ENCODE results near the gene FGD4.

FGD4 gene

DNA sequence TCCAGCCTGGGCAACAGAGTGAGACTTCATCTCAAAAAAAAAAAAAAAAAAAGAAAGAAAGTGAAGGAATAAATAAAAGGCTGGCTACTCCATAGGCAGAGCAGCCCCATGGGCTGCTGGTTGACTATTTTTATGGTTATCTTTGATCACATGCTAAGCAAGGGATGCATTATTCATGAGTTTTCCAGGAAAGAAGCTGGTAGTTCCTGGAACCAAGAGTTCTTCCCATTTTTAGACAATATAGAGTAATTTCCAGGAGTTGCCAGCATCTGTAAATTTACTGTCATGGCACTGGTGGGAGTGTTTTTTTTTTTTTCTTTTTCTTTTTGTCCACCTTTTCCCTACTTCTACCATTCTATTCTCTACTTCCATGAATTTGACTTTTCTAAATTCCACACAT is 24.2 kb downstream of the FGD4 start:
- TF ChIP-seq, protein P1, sequence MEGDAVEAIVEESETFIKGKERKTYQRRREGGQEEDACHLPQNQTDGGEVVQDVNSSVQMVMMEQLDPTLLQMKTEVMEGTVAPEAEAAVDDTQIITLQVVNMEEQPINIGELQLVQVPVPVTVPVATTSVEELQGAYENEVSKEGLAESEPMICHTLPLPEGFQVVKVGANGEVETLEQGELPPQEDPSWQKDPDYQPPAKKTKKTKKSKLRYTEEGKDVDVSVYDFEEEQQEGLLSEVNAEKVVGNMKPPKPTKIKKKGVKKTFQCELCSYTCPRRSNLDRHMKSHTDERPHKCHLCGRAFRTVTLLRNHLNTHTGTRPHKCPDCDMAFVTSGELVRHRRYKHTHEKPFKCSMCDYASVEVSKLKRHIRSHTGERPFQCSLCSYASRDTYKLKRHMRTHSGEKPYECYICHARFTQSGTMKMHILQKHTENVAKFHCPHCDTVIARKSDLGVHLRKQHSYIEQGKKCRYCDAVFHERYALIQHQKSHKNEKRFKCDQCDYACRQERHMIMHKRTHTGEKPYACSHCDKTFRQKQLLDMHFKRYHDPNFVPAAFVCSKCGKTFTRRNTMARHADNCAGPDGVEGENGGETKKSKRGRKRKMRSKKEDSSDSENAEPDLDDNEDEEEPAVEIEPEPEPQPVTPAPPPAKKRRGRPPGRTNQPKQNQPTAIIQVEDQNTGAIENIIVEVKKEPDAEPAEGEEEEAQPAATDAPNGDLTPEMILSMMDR (IDR thresholded peaks at IDR 0.05; ENCODE audit: low read depth, low read length): no peak
- Histone ChIP-seq H3K36me3 (no peaks in the 10 kb centered on the region), H3K27ac (no peak overlapping the region), H3K4me3 (ENCODE audit: low read depth, low read length) (no peak overlapping the region), H3K27me3 (ENCODE audit: insufficient read depth, low read depth, severe bottlenecking) (no peaks in the 10 kb centered on the region), H3K9me3 (ENCODE audit: severe bottlenecking) (peaks cover 2% of the 10 kb centered on the region)
- no peak for DNase-seq

DNA sequence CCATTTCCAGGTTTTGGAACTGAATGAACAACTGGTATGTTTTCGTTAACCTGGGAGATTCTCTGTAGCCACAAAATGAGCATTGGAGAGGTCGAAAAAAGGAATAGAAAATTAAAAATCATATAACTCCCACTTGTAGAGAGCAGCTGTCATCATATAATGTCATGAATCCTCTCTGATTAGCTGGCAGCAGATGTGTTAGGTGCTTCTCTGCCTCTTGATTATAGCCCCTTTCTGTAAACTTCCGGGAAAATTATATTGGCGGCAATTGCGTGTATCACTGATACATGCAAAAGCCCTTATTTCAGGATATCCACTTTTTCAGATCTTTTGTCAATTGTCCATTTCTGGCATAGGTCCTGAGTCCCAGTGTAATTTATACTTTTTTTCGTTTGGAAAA is 31.7 kb downstream of the FGD4 start:
- no peak overlapping the region for H3K27ac ChIP-seq
- H3K27me3 ChIP-seq (ENCODE audit: insufficient read depth, low read depth, severe bottlenecking): no peaks in the 10 kb centered on the region
- H3K4me3 ChIP-seq (ENCODE audit: low read depth, low read length): no peak overlapping the region
- H3K9me3 ChIP-seq (ENCODE audit: severe bottlenecking): peaks cover 2% of the 10 kb centered on the region
- DNase-seq: no peak
- TF ChIP-seq, protein P1 (IDR thresholded peaks at IDR 0.05; ENCODE audit: low read depth, low read length): no peak
- H3K36me3 ChIP-seq: no peaks in the 10 kb centered on the region

DNA sequence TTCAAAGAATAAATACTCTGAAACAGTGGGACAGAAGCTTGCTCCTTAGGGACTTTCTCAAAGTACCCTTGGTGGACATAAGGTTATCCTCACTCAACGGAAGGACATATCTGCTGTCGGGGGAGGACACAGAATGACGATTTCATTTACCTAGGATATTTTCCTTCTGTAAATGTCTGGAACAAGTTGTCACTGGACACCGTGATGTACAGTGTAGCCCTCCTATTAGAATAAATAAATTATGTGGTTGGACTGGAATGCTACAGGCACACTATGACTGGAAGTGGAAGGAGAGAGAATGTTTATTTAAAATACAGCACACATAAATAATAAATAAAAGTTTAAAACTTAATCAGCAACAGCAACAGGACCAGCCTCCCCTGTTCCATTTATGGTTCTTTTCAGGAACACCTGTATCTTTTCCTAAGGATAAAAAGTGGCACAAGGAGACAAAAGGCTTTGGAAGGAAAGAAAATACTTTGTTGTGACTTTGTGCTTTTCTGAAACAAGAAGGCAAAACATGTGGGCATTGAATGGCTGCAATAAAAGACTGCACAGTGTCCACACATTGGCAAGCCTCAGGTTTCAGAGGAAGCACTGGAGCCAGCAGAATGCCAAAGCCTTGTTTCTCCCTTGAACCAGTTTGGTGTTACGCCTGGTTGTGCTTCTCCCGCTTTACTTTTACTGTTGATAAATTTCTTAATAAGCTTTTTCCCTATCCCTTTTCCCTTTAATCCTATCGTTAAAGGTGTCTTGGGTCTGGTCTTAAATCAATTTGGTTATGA is 36.8 kb downstream of the FGD4 start:
- TF ChIP-seq, protein P1 (IDR thresholded peaks at IDR 0.05; ENCODE audit: low read depth, low read length): no peak
- Histone ChIP-seq H3K4me3 (ENCODE audit: low read depth, low read length) (no peak overlapping the region), H3K9me3 (ENCODE audit: severe bottlenecking) (no peaks in the 10 kb centered on the region), H3K27me3 (ENCODE audit: insufficient read depth, low read depth, severe bottlenecking) (no peaks in the 10 kb centered on the region), H3K27ac (no peak overlapping the region), H3K36me3 (no peaks in the 10 kb centered on the region)
- no peak for DNase-seq

DNA sequence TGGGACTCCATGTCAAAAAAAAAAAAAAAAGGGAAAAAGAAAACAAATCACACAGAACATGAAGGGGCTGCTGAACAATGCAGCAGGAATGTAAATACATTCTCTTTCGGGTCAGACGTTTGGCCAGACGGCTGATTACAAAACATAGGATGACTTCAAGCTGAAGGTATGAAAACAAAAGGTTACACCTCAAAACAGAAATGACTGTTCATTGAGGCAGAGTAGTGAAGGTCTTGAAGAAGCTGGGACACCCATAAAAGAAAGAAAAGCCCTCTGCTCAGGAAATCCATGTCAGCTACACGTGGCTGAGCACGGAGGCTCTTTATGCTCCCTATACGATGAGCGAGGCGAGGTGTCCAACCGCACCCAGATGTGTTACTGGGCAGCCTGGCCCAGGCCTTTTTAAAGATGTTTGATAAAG is 37.7 kb downstream of the FGD4 start:
- TF ChIP-seq, protein P1 (IDR thresholded peaks at IDR 0.05; ENCODE audit: low read depth, low read length): no peak

DNA sequence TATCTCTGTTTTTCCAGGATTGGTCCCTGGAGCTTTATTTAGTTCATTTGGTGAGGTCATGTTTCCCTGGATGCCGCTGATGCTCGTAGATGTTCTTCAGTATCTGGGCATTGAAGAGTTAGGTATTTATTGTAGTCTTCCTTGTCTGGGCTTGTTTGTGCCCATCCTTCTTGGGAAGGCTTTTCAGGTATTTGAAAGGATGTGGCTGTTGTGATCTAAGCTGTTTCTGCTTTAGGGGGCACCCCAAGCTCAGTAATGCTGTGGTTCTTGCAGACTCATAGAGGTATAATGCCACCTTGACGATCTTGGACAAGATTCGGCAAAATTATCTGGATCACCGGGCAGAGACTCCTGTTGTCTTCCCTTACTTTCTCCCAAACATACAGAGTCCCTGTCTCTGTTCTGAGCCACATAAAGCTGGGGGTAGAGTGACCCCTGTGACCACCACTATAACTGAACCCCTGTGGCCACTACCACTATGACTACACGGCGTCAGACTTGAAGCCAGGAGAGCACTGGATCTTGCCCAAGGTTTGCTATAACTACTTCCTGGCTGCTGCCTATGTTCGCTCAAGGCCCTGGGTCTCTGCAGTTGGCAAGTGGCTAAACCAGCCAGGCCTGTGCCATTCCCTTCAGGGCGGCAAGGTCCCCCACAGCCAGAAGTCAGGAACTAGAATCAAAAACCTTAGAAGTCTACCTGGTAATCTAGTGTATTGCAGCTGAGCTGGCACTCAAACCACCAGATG is 40.9 kb downstream of the FGD4 start:
- no peaks in the 10 kb centered on the region for H3K9me3 ChIP-seq (ENCODE audit: severe bottlenecking)
- DNase-seq: no peak
- TF ChIP-seq, protein P1 (IDR thresholded peaks at IDR 0.05; ENCODE audit: low read depth, low read length): no peak
- H3K27ac ChIP-seq: no peak overlapping the region
- no peaks in the 10 kb centered on the region for H3K27me3 ChIP-seq (ENCODE audit: insufficient read depth, low read depth, severe bottlenecking)
- H3K36me3 ChIP-seq: no peaks in the 10 kb centered on the region
- no peak overlapping the region for H3K4me3 ChIP-seq (ENCODE audit: low read depth, low read length)

More for the DNA sequence above, 37.7 kb downstream of the FGD4 start:
- Histone ChIP-seq H3K27me3 (ENCODE audit: insufficient read depth, low read depth, severe bottlenecking) (no peaks in the 10 kb centered on the region), H3K27ac (no peak overlapping the region), H3K4me3 (ENCODE audit: low read depth, low read length) (no peak overlapping the region), H3K9me3 (ENCODE audit: severe bottlenecking) (no peaks in the 10 kb centered on the region), H3K36me3 (no peaks in the 10 kb centered on the region)
- DNase-seq: no peak
